Lung (tissue), 12 donors: ENCODE measurements around the gene MMRN1. TPM values are rescaled to one million over a fixed set of nuclear protein-coding genes. Genes with fewer than 3 reads are reported as not detected.
"Not testable (repeated sequence)": the region's sequence is repeated elsewhere in the genome, so short reads cannot be mapped to it uniquely, and the experiment has no call there.

ENCODE experiments used
- ATAC-seq: fragments of 200-7000 bp; cut with Tn5 transposase; one replicate; pipeline ENCODE4 v1.9.1; 2020; ENCODE audit warnings: moderate number of reproducible peaks; ENCODE audit not compliant: insufficient read depth, low FRiP score
- DNase-seq, 3 donors: peaks; one replicate each; pipeline ENCODE4 v3.0.0-alpha.2; 2013 to 2017
- H3K27ac ChIP-seq, 2 donors: one replicate each; pipeline ENCODE4 v1.5.1; 2013; ENCODE audit warnings: mild to moderate bottlenecking in 2 of 2, moderate library complexity in 2 of 2, control low read depth in 1 of 2, inconsistent platforms in 1 of 2, low read depth in 1 of 2, low read length in 1 of 2
- H3K27me3 ChIP-seq, 3 donors: one replicate each; pipeline ENCODE4 v1.5.1; 2013; ENCODE audit warnings: low read length in 2 of 3; ENCODE audit not compliant: control insufficient read depth in 3 of 3, insufficient read depth in 3 of 3
- H3K36me3 ChIP-seq, 4 donors: one replicate each; pipeline ENCODE4 v1.5.1; 2013; ENCODE audit warnings: low read length in 4 of 4, mild to moderate bottlenecking in 1 of 4, moderate library complexity in 1 of 4; ENCODE audit not compliant: control insufficient read depth in 4 of 4, insufficient read depth in 4 of 4
- H3K4me1 ChIP-seq, 5 donors: one replicate each; pipeline ENCODE4 v1.5.1; 2013; ENCODE audit warnings: low read length in 5 of 5, mild to moderate bottlenecking in 2 of 5, moderate library complexity in 1 of 5; ENCODE audit not compliant: control insufficient read depth in 5 of 5, insufficient read depth in 5 of 5
- H3K4me3 ChIP-seq: one replicate; pipeline ENCODE4 v1.5.1; 2013; ENCODE audit warnings: mild to moderate bottlenecking, control low read depth, moderate library complexity
- H3K9ac ChIP-seq, 2 donors: one replicate each; pipeline ENCODE4 v1.5.1; 2013; ENCODE audit warnings: low read length in 2 of 2, control low read depth in 1 of 2; ENCODE audit not compliant: insufficient read depth in 1 of 2
- H3K9me3 ChIP-seq, 4 donors: one replicate each; pipeline ENCODE4 v1.5.1; 2013; ENCODE audit warnings: low read length in 3 of 4, mild to moderate bottlenecking in 1 of 4, moderate library complexity in 1 of 4; ENCODE audit not compliant: control insufficient read depth in 4 of 4, insufficient read depth in 3 of 4
- CTCF ChIP-seq: IDR thresholded peaks from 2 replicates; pipeline ENCODE4 v1.5.1; 2012; ENCODE audit warnings: mild to moderate bottlenecking; ENCODE audit errors: control extremely low read depth, extremely low read depth
- WGBS, 2 donors: extraction: QIAGEN DNeasy Blood & Tissue Kit; methylation state at CpG; one replicate each; pipeline ENCODE4 v1.1.7; 2013; 5-methylcytosine and 5-hydroxymethylcytosine counted together
- polyA plus RNA-seq, 2 donors: library from polyadenylated mRNA; stranded (reverse); fragments of 200-250 nt; gene quantifications; one replicate each; pipeline ENCODE4 v1.2.1, GENCODE V29; 2013
- total RNA-seq, 2 donors: library from RNA; depleted of rRNA in 1 of 2; stranded (reverse); fragments of >200 nt in 1 of 2; gene quantifications; one replicate each; pipeline ENCODE4 v1.2.1, GENCODE V29; 2014 to 2021
- donor health status: control.
- donor health status: control.
- donor health status: Bipolar disorder and iron deficiency.
- donor health status: healthy.
- donor health status: DM: yes; HTN: yes; CAD: no.

The MMRN1 gene
- total and polyA plus RNA-seq, 4 donors = 10.2 to 37.4 (median 26.2) TPM

GRCh38 chr4:89899854-89900253 is 5.2 kb downstream of the MMRN1 start:
- Histone ChIP-seq H3K36me3 (no peaks in the 10 kb centered on the region), H3K27ac (no peak overlapping the region), H3K9me3 (no peaks in the 10 kb centered on the region), H3K4me3 (no peak overlapping the region), H3K9ac (no peak overlapping the region), H3K27me3 (no peaks in the 10 kb centered on the region), H3K4me1 (peaks cover 0 to 3% (median 0%) of the 10 kb centered on the region in 5 donors)
- ATAC-seq = no peak
- TF ChIP-seq CTCF = no peak
- no peak for DNase-seq
- WGBS, 2 donors = 47 to 49% methylated on average over 1 of the region's 1 CpG

- H3K27ac ChIP-seq, H3K4me3 ChIP-seq, ATAC-seq, H3K9me3 ChIP-seq, H3K9ac ChIP-seq, H3K4me1 ChIP-seq, H3K27me3 ChIP-seq, H3K36me3 ChIP-seq: not testable (repeated sequence)
- 0 to 1% methylated on average over 6 of the region's 7 CpGs for WGBS, 2 donors
- peak; percentile 53 for TF ChIP-seq CTCF
- peak; percentile 59 to 76 (median 74) for DNase-seq
These were observed 7.3 kb downstream of the MMRN1 start for GRCh38 chr4:89901808-89902431.

GRCh38 chr4:89904524-89904923 is 9.9 kb downstream of the MMRN1 start:
- Histone ChIP-seq H3K4me3 (no peak overlapping the region), H3K4me1 (peaks cover 0 to 3% (median 0%) of the 10 kb centered on the region in 5 donors), H3K9ac (no peak overlapping the region), H3K36me3 (no peaks in the 10 kb centered on the region), H3K27me3 (no peaks in the 10 kb centered on the region), H3K27ac (no peak overlapping the region), H3K9me3 (no peaks in the 10 kb centered on the region)
- DNase-seq = no peak
- no peak for TF ChIP-seq CTCF
- no peak for ATAC-seq
- WGBS, 2 donors = 78 to 86% methylated on average over 3 of the region's 3 CpGs

- Histone ChIP-seq H3K27me3 (no peaks in the 10 kb centered on the region), H3K4me3 (no peak overlapping the region), H3K27ac (no peak overlapping the region), H3K9me3 (no peaks in the 10 kb centered on the region), H3K36me3 (no peaks in the 10 kb centered on the region), H3K9ac (no peak overlapping the region), H3K4me1 (peaks cover 0 to 3% (median 0%) of the 10 kb centered on the region in 5 donors)
- DNase-seq (no peak), ATAC-seq (no peak)
- no peak for TF ChIP-seq CTCF
These were observed 11.7 kb downstream of the MMRN1 start for GRCh38 chr4:89906316-89906715.
